ENCODE data around the gene SUPT4H1.

- TF ChIP-seq CTCF (conservative IDR thresholded peaks at IDR 0.05; ENCODE audit: low read depth, low read length) (no peak), USF2 (IDR thresholded peaks at IDR 0.05; ENCODE audit: low read depth, low read length) (no peak), RFX5 (IDR thresholded peaks at IDR 0.05; ENCODE audit: low read depth, low read length) (no peak), MAFK (IDR thresholded peaks at IDR 0.05; ENCODE audit: low read depth, low read length) (no peak)
Observed at GRCh38 chr17:58394534-58395223, 42.7 kb upstream of the SUPT4H1 start.

Measured in IMR-90 (cell line).